NT2/D1 (cell line): ENCODE results near the gene PCDHB8.
"Not testable (repeated sequence)": the region's sequence is repeated elsewhere in the genome, so short reads cannot be mapped to it uniquely, and the experiment has no call there.

Experiments
- SUZ12 ChIP-seq: IDR thresholded peaks from 2 replicates; pipeline ENCODE4 v1.6.1; 2011; ENCODE audit not compliant: insufficient read length, insufficient read depth; ENCODE audit errors: extremely low read depth
- ZNF274 ChIP-seq: IDR thresholded peaks from 2 replicates; pipeline ENCODE4 v1.6.1; 2011; ENCODE audit warnings: mild to moderate bottlenecking, low read depth, low read length

- not testable (repeated sequence) for TF ChIP-seq SUZ12, ZNF274
These were observed 33.3 kb downstream of the PCDHB8 start for GRCh38 chr5:141210849-141211248.
